Measurements from ENCODE around the gene DIP2B.

GRCh38 chr12:50771409-50771808, 266.6 kb downstream of the DIP2B start:
- TF ChIP-seq CTCF (IDR thresholded peaks at IDR 0.05; ENCODE audit: insufficient read depth, low read length, poor library complexity, severe bottlenecking), result no peak
- TF ChIP-seq EZH2phosphoT487 (conservative IDR thresholded peaks at IDR 0.05; ENCODE audit: low read length), result no peak

Data from SU-DHL-6 (cell line).